Mesendoderm (in vitro differentiated cells): ENCODE measurements around the gene CARNS1.
A peak's percentile ranks its signal among the peaks of the same experiment; 100 is the strongest.

Experiments used
- DNase-seq: peaks from one replicate; pipeline ENCODE4 v3.0.0; 2013
- H2AK5ac ChIP-seq: 2 replicates; pipeline ENCODE4 v1.6.1; 2013; ENCODE audit warnings: low read length, inconsistent platforms
- H2BK120ac ChIP-seq: 2 replicates; pipeline ENCODE4 v1.6.1; 2013; ENCODE audit warnings: low read depth, mild to moderate bottlenecking, low read length, moderate library complexity, mixed read lengths
- H2BK15ac ChIP-seq: replicated peaks from 2 replicates; pipeline ENCODE4 v1.6.1; 2013; ENCODE audit warnings: low read depth, mild to moderate bottlenecking, moderate library complexity
- H2BK5ac ChIP-seq: 2 replicates; pipeline ENCODE4 v1.6.1; 2013; ENCODE audit warnings: low read length, inconsistent platforms
- H3K18ac ChIP-seq: 2 replicates; pipeline ENCODE4 v1.6.1; 2013; ENCODE audit warnings: mild to moderate bottlenecking, low read length, mixed read lengths
- H3K23ac ChIP-seq: one replicate; pipeline ENCODE4 v1.6.1; 2013; ENCODE audit warnings: low read length
- H3K27ac ChIP-seq: 2 replicates; pipeline ENCODE4 v1.5.1; 2013; ENCODE audit warnings: low read depth, mild to moderate bottlenecking, inconsistent platforms, low read length, moderate library complexity
- H3K27me3 ChIP-seq: 2 replicates; pipeline ENCODE4 v1.6.1; 2013; ENCODE audit warnings: low read length, control low read depth, mild to moderate bottlenecking, inconsistent platforms; ENCODE audit not compliant: insufficient read depth, poor library complexity
- H3K36me3 ChIP-seq: 2 replicates; pipeline ENCODE4 v1.6.1; 2013; ENCODE audit warnings: low read length, inconsistent platforms; ENCODE audit not compliant: control insufficient read depth, insufficient read depth
- H3K4ac ChIP-seq: one replicate; pipeline ENCODE4 v1.6.1; 2013; ENCODE audit warnings: low read depth, mild to moderate bottlenecking, low read length, moderate library complexity
- H3K4me1 ChIP-seq: 2 replicates; pipeline ENCODE4 v1.6.1; 2013; ENCODE audit warnings: low read depth, low read length, inconsistent platforms; ENCODE audit not compliant: control insufficient read depth
- H3K4me2 ChIP-seq: 2 replicates; pipeline ENCODE4 v1.6.1; 2013; ENCODE audit warnings: low read length
- H3K4me3 ChIP-seq: 2 replicates; pipeline ENCODE4 v1.5.1; 2013; ENCODE audit warnings: mild to moderate bottlenecking, low read length
- H3K56ac ChIP-seq: one replicate; pipeline ENCODE4 v1.6.1; 2013; ENCODE audit warnings: low read length
- H3K79me1 ChIP-seq: 2 replicates; pipeline ENCODE4 v1.6.1; 2013; ENCODE audit warnings: low read length, inconsistent platforms
- H3K79me2 ChIP-seq: 2 replicates; pipeline ENCODE4 v1.6.1; 2013; ENCODE audit warnings: mild to moderate bottlenecking, low read length; ENCODE audit not compliant: control insufficient read depth, insufficient read depth
- H3K9ac ChIP-seq: 2 replicates; pipeline ENCODE4 v1.6.1; 2013; ENCODE audit warnings: low read length, inconsistent platforms
- H4K5ac ChIP-seq: one replicate; pipeline ENCODE4 v1.6.1; 2013; ENCODE audit warnings: low read length
- H4K8ac ChIP-seq: one replicate; pipeline ENCODE4 v1.6.1; 2013; ENCODE audit warnings: low read depth, mild to moderate bottlenecking, control low read depth, low read length, moderate library complexity
- whole genome bisulfite sequencing: extraction: QIAGEN DNeasy Blood & Tissue Kit; methylation state at CpG from one replicate; pipeline ENCODE4 v1.1.7; 2013; ENCODE audit warnings: low lambda C conversion rate, missing lambda C conversion rate; ENCODE audit not compliant: insufficient coverage; ENCODE audit errors: extremely low coverage; 5-methylcytosine and 5-hydroxymethylcytosine counted together

CARNS1 gene

DNA sequence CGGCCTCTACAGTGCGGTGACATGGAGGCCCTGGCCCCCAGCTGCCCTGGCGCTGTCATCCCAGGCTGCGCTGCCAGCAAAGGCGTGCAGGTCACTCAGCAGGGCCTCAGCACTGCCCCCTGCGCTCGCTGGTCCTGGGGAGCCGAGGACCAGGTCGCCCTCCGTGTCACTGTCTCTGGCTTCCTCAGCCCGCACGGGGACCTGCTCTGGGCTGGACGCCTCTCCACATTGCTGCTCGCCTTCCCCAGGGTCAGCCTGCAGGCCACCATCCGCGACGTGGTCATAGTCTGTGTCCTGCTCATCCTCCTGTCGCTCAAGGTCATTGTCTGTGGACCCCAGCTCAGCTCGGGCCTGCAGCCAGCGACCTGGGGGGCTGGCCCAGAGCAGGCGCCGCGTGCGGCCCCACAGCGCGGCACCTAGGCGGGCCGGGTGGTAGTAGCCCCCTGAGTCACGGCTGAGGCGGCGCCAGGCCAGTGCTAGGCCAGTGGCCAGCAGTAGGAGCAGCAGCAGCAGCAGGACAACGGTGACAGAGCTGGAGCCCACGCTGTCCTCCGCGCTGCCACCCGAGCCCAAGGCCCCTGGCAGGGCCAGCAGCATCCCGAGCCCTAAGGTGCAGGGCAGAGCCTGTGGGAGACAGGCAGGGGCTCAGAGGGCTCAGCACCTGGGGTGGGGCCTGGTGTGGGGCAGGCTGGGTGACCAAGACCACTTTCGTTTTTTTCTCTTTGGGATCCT, 20.4 kb downstream of the CARNS1 start:
- Histone ChIP-seq H3K9ac (peak overlapping the region; percentile 37), H3K23ac (no peak overlapping the region), H2AK5ac (no peak overlapping the region), H3K4ac (no peak overlapping the region), H3K18ac (no peak overlapping the region), H3K4me2 (no peak overlapping the region), H3K79me1 (no peaks in the 10 kb centered on the region), H4K5ac (no peak overlapping the region), H3K79me2 (no peaks in the 10 kb centered on the region), H2BK15ac (no peak overlapping the region), H2BK5ac (no peak overlapping the region), H3K27ac (peak overlapping the region; percentile 76), H3K56ac (peak overlapping the region; percentile 11), H2BK120ac (no peak overlapping the region), H3K4me3 (no peak overlapping the region), H3K4me1 (peaks cover 2% of the 10 kb centered on the region), H4K8ac (no peak overlapping the region), H3K27me3 (no peaks in the 10 kb centered on the region), H3K36me3 (peaks cover 2% of the 10 kb centered on the region)
- DNase-seq: no peak
- no CpG with 5 or more reads among the region's 38 CpGs for WGBS

DNA sequence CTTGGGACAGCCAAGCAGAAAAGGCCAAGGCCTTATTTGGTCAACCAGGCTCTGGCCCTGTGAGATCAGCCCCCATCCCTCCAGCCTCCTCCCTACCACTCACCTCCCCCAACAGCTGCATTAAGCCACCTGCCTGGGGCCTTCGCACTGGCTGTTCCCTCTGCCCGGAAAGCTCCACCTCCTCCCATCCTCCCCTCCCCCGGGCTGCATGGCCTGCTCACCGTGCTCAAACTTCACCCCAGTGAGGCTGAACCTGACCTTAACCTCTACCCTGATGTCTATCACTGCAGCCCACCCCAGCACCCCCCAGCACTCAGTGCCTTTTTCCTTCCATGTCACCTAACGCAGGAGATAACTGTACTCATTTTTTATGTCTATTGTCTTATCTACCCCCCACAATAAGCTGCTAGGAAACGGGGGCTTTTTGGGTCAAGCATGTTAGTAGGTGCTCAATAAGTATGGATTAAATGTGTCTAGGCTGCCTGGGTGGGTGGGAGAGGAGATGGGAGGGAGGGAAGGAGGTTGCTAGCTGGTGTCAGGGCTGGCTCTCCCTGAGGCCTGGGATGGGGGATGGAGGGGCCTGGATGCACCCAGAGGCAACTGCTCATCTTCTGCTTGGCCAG, 21.1 kb downstream of the CARNS1 start:
- Histone ChIP-seq H3K79me2 (no peaks in the 10 kb centered on the region), H3K9ac (peak overlapping the region; percentile 42), H2BK15ac (no peak overlapping the region), H2BK5ac (peak overlapping the region; percentile 6), H3K27ac (peak overlapping the region; percentile 76), H3K4me1 (peaks cover 2% of the 10 kb centered on the region), H3K4me3 (no peak overlapping the region), H2BK120ac (no peak overlapping the region), H3K36me3 (peaks cover 2% of the 10 kb centered on the region), H3K79me1 (no peaks in the 10 kb centered on the region), H4K8ac (no peak overlapping the region), H3K23ac (no peak overlapping the region), H3K4me2 (no peak overlapping the region), H3K27me3 (no peaks in the 10 kb centered on the region), H3K56ac (peak overlapping the region; percentile 77), H3K18ac (peak overlapping the region; percentile 29), H3K4ac (peak overlapping the region; percentile 20), H2AK5ac (no peak overlapping the region), H4K5ac (no peak overlapping the region)
- no CpG with 5 or more reads among the region's 6 CpGs for WGBS
- DNase-seq: peak; percentile 96

DNA sequence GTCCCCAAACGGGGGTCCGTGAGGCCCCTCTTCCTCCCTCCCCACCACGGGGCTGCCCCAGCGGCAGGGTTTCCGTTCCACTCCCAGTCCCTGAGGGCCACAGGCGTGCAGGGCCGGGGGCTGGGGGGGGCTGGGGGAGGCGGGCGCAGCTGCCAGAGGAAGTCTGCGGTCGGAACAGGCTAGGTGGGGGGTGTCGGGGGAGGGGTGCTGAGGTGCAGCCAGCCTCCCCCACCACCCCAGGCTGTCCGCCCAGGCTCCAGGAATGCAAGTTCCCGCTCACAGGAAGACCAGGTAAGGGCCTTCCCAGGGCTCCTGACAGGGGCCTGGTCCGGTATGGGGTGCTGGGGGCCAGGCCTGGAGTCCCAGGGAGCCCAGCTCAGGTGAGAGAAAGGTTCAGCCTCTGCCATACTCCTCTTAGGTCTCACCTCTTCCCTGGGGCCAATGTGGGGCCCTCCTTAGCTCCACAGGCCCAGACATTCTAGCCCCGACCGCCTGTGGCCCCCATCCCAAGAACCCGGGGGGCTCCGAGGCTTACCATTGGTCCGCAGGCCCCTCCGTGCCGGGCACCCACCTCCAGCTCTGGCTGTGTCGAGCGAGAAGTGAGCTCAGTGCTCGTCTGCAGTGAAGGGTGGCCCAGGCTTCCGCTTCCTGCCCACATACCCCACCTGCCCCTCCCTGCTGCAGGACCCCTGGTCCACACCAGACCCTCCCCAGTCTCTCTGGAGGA, 21.8 kb downstream of the CARNS1 start, which contains the start of gene PTPRCAP:
Gene PTPRCAP (minus strand): TSS at position 601 of the 727 bp plus-strand sequence. CDS start 63 bp downstream, at position 538.
- peak within 1 kb of the TSS; percentile 47 for H3K9ac ChIP-seq
- peak within 1 kb of the TSS; percentile 29 for H3K18ac ChIP-seq
- no peak within 1 kb of the TSS for H4K5ac ChIP-seq
- H3K23ac ChIP-seq: no peak within 1 kb of the TSS
- H3K36me3 ChIP-seq: peaks cover 2% of the 10 kb centered on the region
- H4K8ac ChIP-seq: no peak within 1 kb of the TSS
- H3K27me3 ChIP-seq: no peaks in the 10 kb centered on the region
- H2AK5ac ChIP-seq: no peak within 1 kb of the TSS
- no peak within 1 kb of the TSS for H2BK15ac ChIP-seq
- H3K4me1 ChIP-seq: peaks cover 2% of the 10 kb centered on the region
- WGBS: no CpG with 5 or more reads among the region's 26 CpGs
- peak within 1 kb of the TSS; percentile 6 for H2BK5ac ChIP-seq
- peak within 1 kb of the TSS; percentile 77 for H3K56ac ChIP-seq
- no peaks in the 10 kb centered on the region for H3K79me2 ChIP-seq
- DNase-seq: peak; percentile 71
- H3K4ac ChIP-seq: peak within 1 kb of the TSS; percentile 20
- no peak within 1 kb of the TSS for H3K4me3 ChIP-seq
- no peaks in the 10 kb centered on the region for H3K79me1 ChIP-seq
- peak within 1 kb of the TSS; percentile 75 for H3K27ac ChIP-seq
- H3K4me2 ChIP-seq: no peak within 1 kb of the TSS
- no peak within 1 kb of the TSS for H2BK120ac ChIP-seq

DNA sequence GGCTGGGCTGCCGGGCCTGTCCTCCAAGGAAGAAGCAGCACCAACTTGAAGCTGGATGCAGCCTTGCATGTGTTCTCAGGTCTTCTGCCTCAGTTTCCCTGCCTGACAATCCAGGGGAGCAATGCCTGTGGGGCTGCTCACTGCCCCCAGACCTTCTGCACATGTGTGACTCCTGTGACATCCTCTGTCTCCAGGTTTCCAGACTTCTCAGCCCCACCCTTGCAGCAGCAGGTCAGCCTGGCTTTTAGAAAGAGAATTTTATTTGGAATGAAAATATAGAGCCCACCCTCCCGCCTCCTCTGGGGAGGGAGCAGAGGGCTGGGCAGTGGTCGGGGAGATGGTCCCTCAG, 22.3 kb downstream of the CARNS1 start:
- H4K5ac ChIP-seq: no peak overlapping the region
- no peaks in the 10 kb centered on the region for H3K27me3 ChIP-seq
- no peak overlapping the region for H2BK120ac ChIP-seq
- H3K79me1 ChIP-seq: no peaks in the 10 kb centered on the region
- no peak overlapping the region for H3K23ac ChIP-seq
- H4K8ac ChIP-seq: no peak overlapping the region
- peaks cover 2% of the 10 kb centered on the region for H3K36me3 ChIP-seq
- no peak overlapping the region for H2BK5ac ChIP-seq
- peak overlapping the region; percentile 75 for H3K27ac ChIP-seq
- peak overlapping the region; percentile 10 for H3K18ac ChIP-seq
- H3K79me2 ChIP-seq: no peaks in the 10 kb centered on the region
- H3K4me1 ChIP-seq: peaks cover 2% of the 10 kb centered on the region
- H3K4me3 ChIP-seq: no peak overlapping the region
- no peak overlapping the region for H2BK15ac ChIP-seq
- no peak overlapping the region for H3K4ac ChIP-seq
- DNase-seq: no peak
- H3K9ac ChIP-seq: peak overlapping the region; percentile 47
- H3K56ac ChIP-seq: peak overlapping the region; percentile 58
- no peak overlapping the region for H2AK5ac ChIP-seq
- no peak overlapping the region for H3K4me2 ChIP-seq
- no CpG with 5 or more reads among the region's 3 CpGs for WGBS

DNA sequence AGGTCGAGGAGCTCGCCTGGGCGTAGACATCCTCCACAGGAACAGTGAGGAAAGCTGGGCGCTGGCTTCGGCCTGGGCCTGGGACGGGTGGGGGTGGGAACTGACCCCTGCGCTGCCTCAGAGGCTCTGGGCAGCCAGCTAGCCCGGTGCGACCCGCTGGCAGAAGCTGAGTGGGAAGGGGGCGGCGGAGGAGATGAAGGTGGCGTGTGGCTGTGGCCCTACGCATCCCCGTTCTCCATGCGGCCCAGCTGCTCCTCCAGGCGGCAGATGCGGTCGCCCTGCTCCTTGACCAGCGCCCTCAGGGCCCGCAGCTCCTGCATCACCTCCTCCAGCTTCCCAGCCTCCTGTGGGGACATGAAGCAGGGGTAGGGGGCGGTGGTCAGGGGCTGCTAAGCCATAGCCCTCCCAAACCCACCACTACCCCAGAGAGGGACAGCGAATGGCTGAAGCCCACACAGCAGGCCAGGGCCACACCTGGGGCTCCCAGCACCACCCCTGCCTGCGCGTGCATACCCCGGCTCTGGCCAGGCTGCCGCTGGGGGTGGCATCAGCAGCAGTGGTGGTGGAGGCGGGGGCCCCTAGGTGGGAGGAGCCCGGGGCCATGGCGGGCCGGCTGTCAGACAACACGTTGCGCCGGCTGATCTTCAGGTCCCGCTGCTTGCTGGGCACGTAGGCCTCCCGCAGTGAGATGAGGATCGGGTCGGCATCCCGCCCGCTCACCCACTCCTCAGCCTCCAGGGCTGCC, 22.9 kb downstream of the CARNS1 start:
- Histone ChIP-seq H3K23ac (no peak overlapping the region), H3K27me3 (no peaks in the 10 kb centered on the region), H4K5ac (no peak overlapping the region), H3K9ac (no peak overlapping the region), H3K4ac (no peak overlapping the region), H3K79me2 (no peaks in the 10 kb centered on the region), H3K4me3 (no peak overlapping the region), H3K18ac (no peak overlapping the region), H3K4me1 (peaks cover 2% of the 10 kb centered on the region), H3K56ac (no peak overlapping the region), H2AK5ac (no peak overlapping the region), H3K4me2 (no peak overlapping the region), H2BK15ac (no peak overlapping the region), H4K8ac (no peak overlapping the region), H2BK5ac (no peak overlapping the region), H2BK120ac (no peak overlapping the region), H3K27ac (peak overlapping the region; percentile 12), H3K36me3 (peaks cover 2% of the 10 kb centered on the region), H3K79me1 (no peaks in the 10 kb centered on the region)
- WGBS: no CpG with 5 or more reads among the region's 41 CpGs
- no peak for DNase-seq
